Adrenal gland (tissue), 5 donors: Measurements from ENCODE around the gene NCOA6.

Source experiments
- CTCF ChIP-seq, 6 experiments: fragments of 450-650 bp in 4 of 6; fragments of 200-600 bp in 2 of 6; sonication (generic) in 1 of 6; IDR thresholded peaks; 1 replicate in 5 of 6; 2 replicates in 1 of 6; pipeline versions ENCODE4 v1.5.1 to v1.8.0; 2016 to 2021; ENCODE audit warnings: antibody characterized with exemption in 6 of 6, mild to moderate bottlenecking in 2 of 6, moderate library complexity in 1 of 6
- POLR2A ChIP-seq, 2 donors: fragments of 450-650 bp; IDR thresholded peaks; one replicate each; pipeline ENCODE4 v1.6.1; 2017; ENCODE audit warnings: antibody characterized with exemption in 2 of 2, mild to moderate bottlenecking in 2 of 2, moderate library complexity in 1 of 2
- donor health status: DM: no; HTN: no; CAD: no.

- TF ChIP-seq CTCF (IDR thresholded peaks at IDR 0.05): no peak
- no peak for TF ChIP-seq POLR2A (IDR thresholded peaks at IDR 0.05)
Observed at GRCh38 chr20:34808583-34808982, 16.9 kb downstream of the NCOA6 start.
